Fibroblast of lung (primary cell): ENCODE results near the gene RNU1-2.

Experiments used
- EZH2 ChIP-seq: IDR thresholded peaks from 2 replicates; pipeline ENCODE4 v1.5.1; 2012; ENCODE audit warnings: low read length, control low read depth, mild to moderate bottlenecking; ENCODE audit errors: missing control alignments
- TF ChIP-seq, protein P1 (sequence below), 2 donors: IDR thresholded peaks in 1 of 2; conservative IDR thresholded peaks in 1 of 2; 1 replicate in 1 of 2; 2 replicates in 1 of 2; pipeline ENCODE4 v1.5.1; 2011 to 2012; ENCODE audit warnings: low read length in 2 of 2, control low read depth in 1 of 2, inconsistent platforms in 1 of 2, low read depth in 1 of 2, mild to moderate bottlenecking in 1 of 2

DNA sequence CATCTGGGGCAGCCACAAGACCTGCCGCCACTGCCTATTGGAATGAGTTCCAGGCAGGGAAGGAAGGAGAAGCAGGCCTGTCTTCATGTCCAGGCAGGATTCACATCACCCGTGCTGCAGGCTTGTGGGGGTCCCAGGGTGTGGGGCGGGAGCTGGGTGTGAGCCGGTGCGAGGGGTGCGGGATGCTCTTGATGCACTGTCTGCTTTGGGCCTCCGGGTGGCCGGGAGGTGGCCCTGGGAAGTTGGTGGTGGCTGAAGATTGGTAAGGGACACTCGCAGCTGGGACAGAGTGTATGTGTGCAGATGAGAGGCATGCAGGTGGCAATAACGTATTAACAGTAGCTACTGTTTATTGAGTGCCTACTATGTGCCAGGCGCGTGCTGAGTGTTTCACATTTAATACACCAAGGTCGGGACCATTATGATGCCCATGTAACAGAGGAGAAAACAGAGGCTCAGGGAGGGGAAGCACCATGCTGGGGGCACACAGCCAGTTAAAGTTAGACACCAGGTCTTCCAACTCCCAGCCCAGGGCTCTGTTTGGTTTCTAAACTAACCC is 29.2 kb downstream of the RNU1-2 start:
- TF ChIP-seq, protein P1, sequence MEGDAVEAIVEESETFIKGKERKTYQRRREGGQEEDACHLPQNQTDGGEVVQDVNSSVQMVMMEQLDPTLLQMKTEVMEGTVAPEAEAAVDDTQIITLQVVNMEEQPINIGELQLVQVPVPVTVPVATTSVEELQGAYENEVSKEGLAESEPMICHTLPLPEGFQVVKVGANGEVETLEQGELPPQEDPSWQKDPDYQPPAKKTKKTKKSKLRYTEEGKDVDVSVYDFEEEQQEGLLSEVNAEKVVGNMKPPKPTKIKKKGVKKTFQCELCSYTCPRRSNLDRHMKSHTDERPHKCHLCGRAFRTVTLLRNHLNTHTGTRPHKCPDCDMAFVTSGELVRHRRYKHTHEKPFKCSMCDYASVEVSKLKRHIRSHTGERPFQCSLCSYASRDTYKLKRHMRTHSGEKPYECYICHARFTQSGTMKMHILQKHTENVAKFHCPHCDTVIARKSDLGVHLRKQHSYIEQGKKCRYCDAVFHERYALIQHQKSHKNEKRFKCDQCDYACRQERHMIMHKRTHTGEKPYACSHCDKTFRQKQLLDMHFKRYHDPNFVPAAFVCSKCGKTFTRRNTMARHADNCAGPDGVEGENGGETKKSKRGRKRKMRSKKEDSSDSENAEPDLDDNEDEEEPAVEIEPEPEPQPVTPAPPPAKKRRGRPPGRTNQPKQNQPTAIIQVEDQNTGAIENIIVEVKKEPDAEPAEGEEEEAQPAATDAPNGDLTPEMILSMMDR (conservative IDR thresholded peaks at IDR 0.05 in 1 of 2, IDR thresholded peaks at IDR 0.05 in 1 of 2; ENCODE audit: low read depth in 1 of 2, low read length in 2 of 2) = no peak
- no peak for TF ChIP-seq EZH2
